ENCODE results near the gene PLCB4.

DNA sequence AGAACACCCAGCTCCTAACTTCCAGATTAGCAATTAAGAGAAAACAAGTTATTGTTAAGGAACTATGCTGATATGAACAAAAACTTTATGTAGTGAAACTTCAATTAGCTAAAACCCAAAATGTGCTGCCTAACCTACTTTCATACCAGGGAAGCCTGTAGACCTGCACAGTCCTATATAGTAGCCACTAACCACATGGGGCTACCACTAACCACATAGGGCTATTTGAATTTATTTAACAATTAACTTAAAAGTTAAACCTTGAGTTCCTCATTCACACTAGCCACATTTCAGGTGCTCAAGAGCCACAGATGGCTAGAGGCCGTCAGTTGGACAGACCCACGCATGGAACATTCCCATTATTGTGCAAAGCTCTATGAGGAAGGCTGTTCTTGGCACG, 373.1 kb downstream of the PLCB4 start:
- TF ChIP-seq TAF1 (IDR thresholded peaks at IDR 0.05; ENCODE audit: borderline replicate concordance, low read depth, low read length) (no peak), POLR2AphosphoS5 (IDR thresholded peaks at IDR 0.05; ENCODE audit: low read depth, low read length) (no peak), RAD21 (IDR thresholded peaks at IDR 0.05; ENCODE audit: low read length) (no peak), EZH2phosphoT487 (IDR thresholded peaks at IDR 0.05; ENCODE audit: borderline replicate concordance, low read depth) (no peak), RXRA (IDR thresholded peaks at IDR 0.05; ENCODE audit: borderline replicate concordance, low read depth) (no peak)
- TF ChIP-seq, protein P1, sequence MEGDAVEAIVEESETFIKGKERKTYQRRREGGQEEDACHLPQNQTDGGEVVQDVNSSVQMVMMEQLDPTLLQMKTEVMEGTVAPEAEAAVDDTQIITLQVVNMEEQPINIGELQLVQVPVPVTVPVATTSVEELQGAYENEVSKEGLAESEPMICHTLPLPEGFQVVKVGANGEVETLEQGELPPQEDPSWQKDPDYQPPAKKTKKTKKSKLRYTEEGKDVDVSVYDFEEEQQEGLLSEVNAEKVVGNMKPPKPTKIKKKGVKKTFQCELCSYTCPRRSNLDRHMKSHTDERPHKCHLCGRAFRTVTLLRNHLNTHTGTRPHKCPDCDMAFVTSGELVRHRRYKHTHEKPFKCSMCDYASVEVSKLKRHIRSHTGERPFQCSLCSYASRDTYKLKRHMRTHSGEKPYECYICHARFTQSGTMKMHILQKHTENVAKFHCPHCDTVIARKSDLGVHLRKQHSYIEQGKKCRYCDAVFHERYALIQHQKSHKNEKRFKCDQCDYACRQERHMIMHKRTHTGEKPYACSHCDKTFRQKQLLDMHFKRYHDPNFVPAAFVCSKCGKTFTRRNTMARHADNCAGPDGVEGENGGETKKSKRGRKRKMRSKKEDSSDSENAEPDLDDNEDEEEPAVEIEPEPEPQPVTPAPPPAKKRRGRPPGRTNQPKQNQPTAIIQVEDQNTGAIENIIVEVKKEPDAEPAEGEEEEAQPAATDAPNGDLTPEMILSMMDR (IDR thresholded peaks at IDR 0.05): no peak
- TF ChIP-seq, protein P2, sequence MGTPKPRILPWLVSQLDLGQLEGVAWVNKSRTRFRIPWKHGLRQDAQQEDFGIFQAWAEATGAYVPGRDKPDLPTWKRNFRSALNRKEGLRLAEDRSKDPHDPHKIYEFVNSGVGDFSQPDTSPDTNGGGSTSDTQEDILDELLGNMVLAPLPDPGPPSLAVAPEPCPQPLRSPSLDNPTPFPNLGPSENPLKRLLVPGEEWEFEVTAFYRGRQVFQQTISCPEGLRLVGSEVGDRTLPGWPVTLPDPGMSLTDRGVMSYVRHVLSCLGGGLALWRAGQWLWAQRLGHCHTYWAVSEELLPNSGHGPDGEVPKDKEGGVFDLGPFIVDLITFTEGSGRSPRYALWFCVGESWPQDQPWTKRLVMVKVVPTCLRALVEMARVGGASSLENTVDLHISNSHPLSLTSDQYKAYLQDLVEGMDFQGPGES (IDR thresholded peaks at IDR 0.05; ENCODE audit: low read depth, low read length): no peak

Data from SK-N-SH (cell line).